Smooth muscle cell (in vitro differentiated cells): Measurements from ENCODE around the gene HBG2. TPM values are rescaled to one million over a fixed set of nuclear protein-coding genes. Genes with fewer than 3 reads are reported as not detected.

ENCODE experiments used
- DNase-seq: peaks from one replicate; lab custom pipeline; 2025; ENCODE audit not compliant: unreplicated experiment; lab: John Stamatoyannopoulos, UW
- H2AFZ ChIP-seq: fragments of 200-600 bp; sonication (generic); 2 replicates; pipeline ENCODE4 v1.6.0; 2016; ENCODE audit warnings: antibody characterized with exemption, low read depth, mild to moderate bottlenecking
- H3F3A ChIP-seq: fragments of 200-600 bp; sonication (generic); 2 replicates; pipeline ENCODE4 v1.6.0; 2017; ENCODE audit warnings: antibody characterized with exemption, low read depth
- H3K27ac ChIP-seq: fragments of 200-600 bp; sonication (generic); 2 replicates; pipeline ENCODE4 v1.5.1; 2016; ENCODE audit warnings: low read depth, mild to moderate bottlenecking
- H3K27me3 ChIP-seq: fragments of 200-600 bp; sonication (generic); 2 replicates; pipeline ENCODE4 v1.6.1; 2016; ENCODE audit warnings: low read depth, mild to moderate bottlenecking
- H3K36me3 ChIP-seq: fragments of 200-600 bp; sonication (generic); 2 replicates; pipeline ENCODE4 v1.5.1; 2016; ENCODE audit warnings: low read depth
- H3K4me1 ChIP-seq: fragments of 200-600 bp; sonication (generic); 2 replicates; pipeline ENCODE4 v1.5.1; 2016; ENCODE audit warnings: low read depth
- H3K4me2 ChIP-seq: fragments of 200-600 bp; sonication (generic); 2 replicates; pipeline ENCODE4 v1.6.0; 2016; ENCODE audit warnings: mild to moderate bottlenecking
- H3K4me3 ChIP-seq: fragments of 200-600 bp; sonication (generic); 2 replicates; pipeline ENCODE4 v1.5.1; 2016; ENCODE audit warnings: mild to moderate bottlenecking
- H3K79me2 ChIP-seq: fragments of 200-600 bp; sonication (generic); 2 replicates; pipeline ENCODE4 v1.6.0; 2016; ENCODE audit warnings: low read depth, mild to moderate bottlenecking
- H3K9ac ChIP-seq: fragments of 200-600 bp; sonication (generic); 2 replicates; pipeline ENCODE4 v1.6.0; 2016; ENCODE audit warnings: low read depth
- H3K9me3 ChIP-seq: fragments of 200-600 bp; sonication (generic); replicated peaks from 2 replicates; pipeline ENCODE4 v1.5.1; 2016; ENCODE audit warnings: low read depth
- H4K20me1 ChIP-seq: fragments of 200-600 bp; sonication (generic); 2 replicates; pipeline ENCODE4 v1.6.0; 2016; ENCODE audit warnings: low read depth
- CTCF ChIP-seq: fragments of 200-600 bp; sonication (generic); IDR thresholded peaks from 2 replicates; pipeline ENCODE4 v1.5.1; 2017; ENCODE audit warnings: borderline replicate concordance, mild to moderate bottlenecking, antibody characterized with exemption; ENCODE audit not compliant: insufficient read depth, poor library complexity, severe bottlenecking
- WGBS: methylation state at CpG from one replicate; pipeline ENCODE4 v1.1.7; 2016; ENCODE audit warnings: low lambda C conversion rate; 5-methylcytosine and 5-hydroxymethylcytosine counted together
- polyA plus RNA-seq: library from polyadenylated mRNA; unstranded; fragments of >200 nt; fragmentation: Nextera tagmentation; extraction: Ambion mirVana; gene quantifications from 2 replicates; pipeline ENCODE4 v1.2.1, GENCODE V29; 2016
- total RNA-seq: library from RNA; depleted of rRNA; stranded (reverse); fragments of >200 nt; gene quantifications from 2 replicates; pipeline ENCODE4 v1.2.3, GENCODE V29; 2014

Gene HBG2
- total and polyA plus RNA-seq, 2 experiments from 2014 or later, result not detected

GRCh38 chr11:5243816-5244180, 10.8 kb downstream of the HBG2 start:
- Histone ChIP-seq H3F3A (no peaks in the 10 kb centered on the region), H3K9me3 (no peaks in the 10 kb centered on the region), H3K27ac (no peak overlapping the region), H3K4me1 (no peaks in the 10 kb centered on the region), H3K27me3 (no peaks in the 10 kb centered on the region), H3K9ac (no peak overlapping the region), H3K36me3 (no peaks in the 10 kb centered on the region), H3K4me3 (no peak overlapping the region), H4K20me1 (no peaks in the 10 kb centered on the region), H3K4me2 (no peak overlapping the region), H3K79me2 (no peaks in the 10 kb centered on the region), H2AFZ (no peak overlapping the region)
- no peak for DNase-seq
- TF ChIP-seq CTCF, result no peak
- WGBS, result 85% methylated on average over 4 of the region's 4 CpGs

GRCh38 chr11:5242933-5243815, 11.4 kb downstream of the HBG2 start:
- no peaks in the 10 kb centered on the region for H3K36me3 ChIP-seq
- H3K9me3 ChIP-seq, result no peaks in the 10 kb centered on the region
- no peaks in the 10 kb centered on the region for H4K20me1 ChIP-seq
- H3K27me3 ChIP-seq, result no peaks in the 10 kb centered on the region
- H3K79me2 ChIP-seq, result no peaks in the 10 kb centered on the region
- no peak for TF ChIP-seq CTCF
- no peaks in the 10 kb centered on the region for H3F3A ChIP-seq
- no peak overlapping the region for H3K4me2 ChIP-seq
- no peak overlapping the region for H3K27ac ChIP-seq
- no peaks in the 10 kb centered on the region for H3K4me1 ChIP-seq
- 84% methylated on average over 7 of the region's 7 CpGs for WGBS
- no peak overlapping the region for H3K4me3 ChIP-seq
- no peak overlapping the region for H3K9ac ChIP-seq
- no peak for DNase-seq
- no peak overlapping the region for H2AFZ ChIP-seq

GRCh38 chr11:5242208-5242607, 12.4 kb downstream of the HBG2 start:
- Histone ChIP-seq H3F3A (no peaks in the 10 kb centered on the region), H3K36me3 (no peaks in the 10 kb centered on the region), H3K9ac (no peak overlapping the region), H3K9me3 (no peaks in the 10 kb centered on the region), H2AFZ (no peak overlapping the region), H3K27me3 (no peaks in the 10 kb centered on the region), H3K79me2 (no peaks in the 10 kb centered on the region), H3K27ac (no peak overlapping the region), H3K4me1 (no peaks in the 10 kb centered on the region), H3K4me3 (no peak overlapping the region), H3K4me2 (no peak overlapping the region), H4K20me1 (no peaks in the 10 kb centered on the region)
- DNase-seq, result no peak
- 86% methylated on average over 2 of the region's 2 CpGs for whole genome bisulfite sequencing
- no peak for TF ChIP-seq CTCF

- no peak overlapping the region for H3K27ac ChIP-seq
- H2AFZ ChIP-seq, result no peak overlapping the region
- H3K36me3 ChIP-seq, result no peaks in the 10 kb centered on the region
- no peaks in the 10 kb centered on the region for H3K9me3 ChIP-seq
- 87% methylated on average over 3 of the region's 3 CpGs for WGBS
- no peak overlapping the region for H3K4me3 ChIP-seq
- H3K79me2 ChIP-seq, result no peaks in the 10 kb centered on the region
- no peaks in the 10 kb centered on the region for H3F3A ChIP-seq
- DNase-seq, result no peak
- no peak overlapping the region for H3K9ac ChIP-seq
- no peaks in the 10 kb centered on the region for H4K20me1 ChIP-seq
- H3K4me2 ChIP-seq, result no peak overlapping the region
- H3K4me1 ChIP-seq, result no peaks in the 10 kb centered on the region
- H3K27me3 ChIP-seq, result no peaks in the 10 kb centered on the region
- TF ChIP-seq CTCF, result no peak
Measured at GRCh38 chr11:5241458-5241857, 13.1 kb downstream of the HBG2 start.
